ENCODE measurements around the gene PRKAR1A.
"Not testable (repeated sequence)": the region's sequence is repeated elsewhere in the genome, so short reads cannot be mapped to it uniquely, and the experiment has no call there.

Gene PRKAR1A

DNA sequence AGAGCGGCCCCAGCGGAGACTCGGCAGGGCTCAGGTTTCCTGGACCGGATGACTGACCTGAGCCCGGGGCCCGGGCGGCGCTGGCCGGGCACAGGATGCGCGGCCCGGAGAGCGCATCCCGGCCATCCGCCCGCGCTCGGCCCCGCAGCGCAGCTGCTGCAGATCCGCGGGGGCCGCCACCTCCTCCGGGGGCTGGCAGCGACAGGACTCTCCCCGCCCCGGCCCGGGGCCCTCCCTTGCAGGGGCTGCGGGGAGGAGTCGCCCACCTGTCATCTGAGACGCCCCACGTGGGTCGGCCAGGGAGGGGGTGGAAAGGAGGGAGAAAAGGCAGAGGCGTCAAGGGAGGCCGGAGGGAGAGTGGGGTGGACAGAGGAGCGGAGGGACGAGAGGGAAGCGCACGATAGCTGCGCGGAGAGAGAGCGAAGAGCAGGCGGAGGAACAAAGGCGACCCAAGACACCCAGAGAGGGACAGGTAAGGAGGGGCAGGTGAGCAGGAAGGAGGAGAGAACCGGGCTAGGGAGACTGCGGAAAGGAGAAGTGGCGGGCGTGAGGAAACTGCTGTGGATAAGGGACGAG is 471 bp upstream of the PRKAR1A start:
- DNase-seq, result peak; percentile 64 to 70

DNA sequence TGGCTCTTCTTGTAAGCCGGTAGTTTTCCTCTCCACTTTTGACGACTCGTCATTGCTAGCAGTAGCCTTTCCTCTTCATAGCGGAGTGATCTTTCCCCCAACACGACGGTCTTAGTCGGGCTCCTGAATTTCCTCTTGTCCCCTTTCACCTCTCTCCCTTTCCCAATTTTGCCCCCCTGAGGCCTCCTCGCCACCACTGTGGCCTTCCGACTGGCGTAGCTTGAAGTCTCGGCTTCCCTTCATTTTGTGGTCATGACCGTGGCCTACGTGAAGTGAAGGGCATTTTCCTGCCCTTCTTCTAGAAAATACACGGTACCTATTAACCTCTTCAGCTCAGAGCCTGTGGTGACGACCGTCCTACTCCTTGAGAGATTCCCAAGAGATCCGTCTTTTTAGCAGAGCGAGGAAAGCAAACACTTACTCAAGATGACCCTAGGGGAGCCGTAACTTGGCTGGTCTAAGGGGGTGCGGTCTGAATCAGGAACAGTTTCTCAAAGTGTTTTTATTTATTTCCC is 787 bp downstream of the PRKAR1A start:
- DNase-seq, result peak in 1 of 2 donors; percentile 5

- DNase-seq, result no peak
Measured at GRCh38 chr17:68513932-68514331, 1.7 kb downstream of the PRKAR1A start.

DNA sequence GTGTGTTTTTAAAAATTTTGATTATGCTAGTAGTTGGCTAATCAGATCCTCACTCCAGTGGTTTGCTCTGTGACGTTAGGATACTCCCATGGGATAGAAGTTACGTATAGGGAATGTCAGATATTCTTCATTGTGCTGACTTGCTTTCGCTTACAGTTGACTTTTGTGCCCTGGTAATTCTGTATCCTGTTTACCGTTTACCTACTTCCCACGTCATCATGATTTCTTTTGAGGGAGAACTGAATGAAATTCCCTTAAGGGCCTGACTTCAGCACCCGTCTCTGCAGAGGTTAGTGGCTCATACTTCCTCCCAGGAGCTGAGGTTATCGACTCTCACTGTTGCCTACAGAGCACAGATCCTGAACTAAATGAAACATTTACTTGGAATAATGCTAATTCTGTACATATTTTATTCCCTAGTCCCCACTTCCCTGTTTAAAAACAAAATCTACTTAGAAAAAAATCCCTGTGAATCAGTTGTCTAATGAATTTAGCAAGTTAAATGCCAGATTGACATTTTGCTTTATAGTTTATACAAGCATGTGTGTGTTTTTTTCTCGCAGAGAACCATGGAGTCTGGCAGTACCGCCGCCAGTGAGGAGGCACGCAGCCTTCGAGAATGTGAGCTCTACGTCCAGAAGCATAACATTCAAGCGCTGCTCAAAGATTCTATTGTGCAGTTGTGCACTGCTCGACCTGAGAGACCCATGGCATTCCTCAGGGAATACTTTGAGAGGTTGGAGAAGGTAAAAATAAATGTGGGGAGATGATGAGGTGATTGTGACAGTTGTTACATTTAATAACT is 2.8 kb downstream of the PRKAR1A start:
- DNase-seq, result no peak

DNA sequence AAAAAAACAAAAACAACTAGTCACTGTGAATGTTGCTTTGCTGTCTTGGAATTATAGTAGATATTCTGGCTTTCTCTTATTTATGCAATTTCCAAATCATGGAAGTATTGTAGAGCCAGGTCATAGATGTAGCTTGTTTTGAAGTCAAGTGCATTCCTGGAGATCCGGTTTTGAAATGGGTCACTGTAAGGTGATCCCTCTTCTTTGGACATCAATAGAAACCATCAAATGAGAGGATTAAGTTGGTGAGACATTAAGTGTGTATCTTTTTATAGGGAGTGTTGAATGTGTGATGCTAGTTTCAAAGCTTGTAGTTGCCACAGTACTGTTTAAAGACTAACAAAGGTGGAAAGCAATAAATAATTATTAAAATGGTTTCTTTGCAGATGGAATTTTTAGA is 4.5 kb downstream of the PRKAR1A start:
- no peak for DNase-seq

- not testable (repeated sequence) for DNase-seq
Measured at GRCh38 chr17:68517605-68518004, 5.4 kb downstream of the PRKAR1A start.

- no peak for DNase-seq
Measured at GRCh38 chr17:68518063-68518815, 6.0 kb downstream of the PRKAR1A start.

GRCh38 chr17:68519051-68519450 is 6.8 kb downstream of the PRKAR1A start:
- not testable (repeated sequence) for DNase-seq

GRCh38 chr17:68519911-68520310 is 7.7 kb downstream of the PRKAR1A start:
- DNase-seq, result no peak

DNA sequence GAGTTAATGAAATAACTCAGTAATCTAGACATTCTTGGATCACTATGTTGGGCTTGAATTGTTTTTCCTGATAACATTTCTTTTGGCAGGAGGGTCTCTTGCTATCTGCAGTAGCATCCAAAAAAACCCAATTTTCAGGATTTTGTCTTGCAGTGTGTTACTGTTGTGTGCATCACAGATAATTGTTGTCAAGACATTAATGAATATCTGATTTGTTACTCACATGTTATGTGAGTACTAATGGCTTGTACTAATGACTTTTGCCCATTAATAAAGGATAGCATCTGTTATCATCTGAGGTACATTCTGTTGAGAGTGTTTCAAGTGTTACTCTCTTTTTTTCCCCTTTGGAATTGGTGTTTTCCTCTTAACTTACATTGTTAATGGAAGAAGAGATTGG is 10.0 kb downstream of the PRKAR1A start:
- no peak for DNase-seq

DNA sequence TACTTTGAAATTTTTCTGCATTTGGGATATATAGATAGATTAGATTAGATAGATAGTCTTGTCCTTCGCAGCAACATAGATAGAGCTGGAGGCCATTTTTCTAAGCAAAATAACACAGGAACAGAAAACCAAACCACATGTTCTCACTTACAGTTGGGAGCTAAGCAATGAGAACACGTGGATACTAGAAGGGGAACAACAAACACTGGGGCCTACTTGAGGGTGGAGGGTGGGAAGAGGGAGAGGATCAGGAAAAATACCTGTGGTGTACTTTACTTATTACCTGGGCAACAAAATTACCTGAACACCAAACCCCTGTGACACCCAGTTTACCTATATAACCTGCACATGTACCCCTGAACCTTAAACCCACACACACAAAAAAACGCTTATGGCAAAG is 14.3 kb downstream of the PRKAR1A start:
- DNase-seq, result no peak

GRCh38 chr17:68527314-68527713 is 15.1 kb downstream of the PRKAR1A start:
- DNase-seq, result no peak

GRCh38 chr17:68531252-68531651 is 19.0 kb downstream of the PRKAR1A start:
- no peak for DNase-seq

DNA sequence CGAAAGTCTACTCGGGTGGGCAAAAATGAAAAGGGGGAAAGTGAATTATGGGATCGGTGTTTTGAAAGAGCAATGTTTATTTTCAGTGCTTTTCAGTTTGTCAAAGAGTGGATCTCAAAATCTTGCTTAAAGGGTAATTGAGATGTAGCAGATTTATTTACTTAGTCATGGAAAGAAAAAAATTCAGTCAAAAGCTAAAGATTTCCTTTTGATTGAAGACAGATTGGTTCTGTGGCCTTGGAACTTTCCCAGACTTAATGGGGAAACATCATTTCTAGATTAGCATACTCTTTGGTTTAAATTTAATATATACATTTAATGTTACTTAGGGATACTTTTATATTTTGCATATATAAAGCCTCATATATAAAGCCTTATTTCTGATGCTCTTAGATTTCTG is 20.6 kb downstream of the PRKAR1A start:
- no peak for DNase-seq

GRCh38 chr17:68533887-68534694 is 21.9 kb downstream of the PRKAR1A start:
- no peak for DNase-seq

DNA sequence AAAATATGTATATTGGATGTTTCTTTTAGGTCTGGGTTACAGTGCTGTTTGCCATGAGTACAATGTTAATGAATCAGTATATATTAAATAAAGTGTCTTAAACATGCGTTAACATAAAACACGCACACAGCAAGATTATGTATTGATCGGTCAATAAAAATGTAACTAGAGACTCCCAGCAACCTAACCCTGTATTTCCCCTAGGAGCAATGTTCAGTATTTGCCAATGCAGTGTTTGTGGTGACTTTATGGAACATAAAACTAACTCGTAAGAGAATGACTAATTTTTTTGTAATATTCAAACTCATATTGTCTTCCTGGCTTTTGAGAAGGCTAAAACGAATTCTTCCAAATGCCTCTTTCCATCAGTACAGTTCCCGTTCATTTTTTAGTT is 22.5 kb downstream of the PRKAR1A start:
- no peak for DNase-seq

- DNase-seq, result no peak
Measured at GRCh38 chr17:68535922-68536321, 23.7 kb downstream of the PRKAR1A start.

- DNase-seq, result no peak
Measured at GRCh38 chr17:68539548-68540467, 27.6 kb downstream of the PRKAR1A start.

DNA sequence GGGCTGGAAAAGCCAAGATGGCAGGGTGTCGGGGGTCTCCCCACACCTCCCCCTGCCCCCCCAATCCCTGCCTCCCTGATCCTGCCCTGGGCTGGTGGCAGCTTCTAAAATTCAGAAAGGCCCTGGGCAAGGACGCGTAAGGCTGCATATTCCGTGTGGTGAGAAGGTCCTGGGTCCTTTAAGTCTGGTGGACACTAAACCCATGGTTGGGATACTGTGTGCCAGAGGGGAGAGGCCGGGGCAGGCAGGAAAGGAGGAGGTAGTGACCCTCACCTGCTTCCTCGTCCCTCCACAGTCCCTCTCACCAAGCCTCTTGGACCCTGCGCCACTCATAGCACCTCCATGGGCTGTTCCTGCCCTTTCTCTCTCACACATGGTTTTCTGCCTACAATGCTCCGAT is 28.8 kb downstream of the PRKAR1A start:
- no peak for DNase-seq

GRCh38 chr17:68541816-68542215 is 29.6 kb downstream of the PRKAR1A start:
- no peak for DNase-seq

DNA sequence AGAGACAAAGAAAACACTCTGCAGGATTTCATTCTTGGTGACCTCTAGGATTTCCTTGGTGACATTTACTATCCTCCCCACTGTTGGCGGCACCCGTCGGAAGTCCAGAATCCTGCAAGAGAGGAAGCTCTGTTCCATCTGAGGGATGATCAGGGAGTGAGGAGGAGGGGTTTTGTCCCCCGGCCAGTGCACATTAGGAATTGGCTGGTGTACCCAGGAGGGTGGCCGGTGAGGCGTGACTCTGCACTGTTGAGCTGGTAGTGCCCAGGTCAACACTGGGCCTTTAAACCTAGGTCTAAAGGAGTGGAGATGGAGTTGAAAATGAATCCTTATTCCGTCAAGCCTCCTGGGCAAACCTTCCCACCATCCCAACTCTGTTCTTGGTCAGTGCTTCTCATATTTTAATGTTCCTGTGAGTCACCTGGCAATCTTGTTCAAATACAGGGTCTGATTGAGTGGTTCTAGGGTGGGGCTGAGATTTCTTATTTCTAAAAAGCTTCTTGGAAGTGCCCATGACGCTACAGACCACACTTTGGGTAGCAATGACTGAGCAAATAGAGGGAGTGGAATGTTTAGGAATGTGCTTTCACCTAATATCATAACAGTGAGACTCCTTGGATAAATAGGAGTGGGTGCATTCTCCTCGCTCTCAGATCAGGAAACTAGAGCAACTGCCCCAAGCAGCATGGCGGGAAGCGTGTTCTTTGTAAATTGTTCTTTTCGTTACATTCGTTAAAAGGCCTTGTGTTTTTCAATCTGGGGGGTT is 30.7 kb downstream of the PRKAR1A start:
- DNase-seq, result no peak
